ENCODE measurements around the gene LIPH. TPM values are rescaled to one million over a fixed set of nuclear protein-coding genes. Genes with fewer than 3 reads are reported as not detected.

The LIPH gene
- total RNA-seq, 1 donor from 2014 or later = 6.9 TPM

GRCh38 chr3:185549122-185549521 is 3.3 kb downstream of the LIPH start:
- TF ChIP-seq CTCF (IDR thresholded peaks at IDR 0.05) = no peak
- H3K4me3 ChIP-seq = no peak overlapping the region
- peaks cover 0 to 5% of the 10 kb centered on the region in 2 donors for H3K4me1 ChIP-seq
- intact Hi-C loops (cut with DNase I) = no loop called here
- H3K9me3 ChIP-seq = no peaks in the 10 kb centered on the region
- DNase-seq (ENCODE audit: low spot score in 2 of 2) = peak in 1 of 2 donors; percentile 78
- peak overlapping the region; percentile 59 to 64 for H3K27ac ChIP-seq
- no peaks in the 10 kb centered on the region for H3K36me3 ChIP-seq
- H3K27me3 ChIP-seq = no peaks in the 10 kb centered on the region

GRCh38 chr3:185540695-185541094 is 11.7 kb downstream of the LIPH start:
- H3K36me3 ChIP-seq = no peaks in the 10 kb centered on the region

GRCh38 chr3:185539934-185540333 is 12.5 kb downstream of the LIPH start:
- intact Hi-C loops (cut with DNase I) = no loop called here
- Histone ChIP-seq H3K4me1 (no peaks in the 10 kb centered on the region), H3K4me3 (no peak overlapping the region), H3K36me3 (no peaks in the 10 kb centered on the region), H3K9me3 (no peaks in the 10 kb centered on the region), H3K27me3 (no peaks in the 10 kb centered on the region), H3K27ac (no peak overlapping the region)
- no peak for TF ChIP-seq CTCF (IDR thresholded peaks at IDR 0.05)
- no peak for DNase-seq (ENCODE audit: low spot score in 2 of 2)

More at GRCh38 chr3:185540695-185541094, 11.7 kb downstream of the LIPH start:
- TF ChIP-seq CTCF (IDR thresholded peaks at IDR 0.05) = no peak
- no peak for DNase-seq (ENCODE audit: low spot score in 2 of 2)
- no peaks in the 10 kb centered on the region for H3K27me3 ChIP-seq
- no peak overlapping the region for H3K27ac ChIP-seq
- intact Hi-C loops (cut with DNase I) = no loop called here
- H3K4me1 ChIP-seq = no peaks in the 10 kb centered on the region
- no peaks in the 10 kb centered on the region for H3K9me3 ChIP-seq
- no peak overlapping the region for H3K4me3 ChIP-seq

- Histone ChIP-seq H3K36me3 (no peaks in the 10 kb centered on the region), H3K27ac (no peak overlapping the region), H3K9me3 (no peaks in the 10 kb centered on the region), H3K4me1 (no peaks in the 10 kb centered on the region), H3K27me3 (no peaks in the 10 kb centered on the region), H3K4me3 (no peak overlapping the region)
- intact Hi-C loops (cut with DNase I) = no loop called here
- peak in 1 of 2 donors; percentile 62 for DNase-seq (ENCODE audit: low spot score in 2 of 2)
- no peak for TF ChIP-seq CTCF (IDR thresholded peaks at IDR 0.05)
These were observed 14.9 kb downstream of the LIPH start for GRCh38 chr3:185537369-185537970.

GRCh38 chr3:185534511-185534910 is 17.9 kb downstream of the LIPH start:
- Histone ChIP-seq H3K4me3 (no peak overlapping the region), H3K9me3 (no peaks in the 10 kb centered on the region), H3K4me1 (no peaks in the 10 kb centered on the region), H3K36me3 (no peaks in the 10 kb centered on the region), H3K27me3 (no peaks in the 10 kb centered on the region), H3K27ac (no peak overlapping the region)
- intact Hi-C loops (cut with DNase I) = no loop called here
- no peak for DNase-seq (ENCODE audit: low spot score in 2 of 2)
- TF ChIP-seq CTCF (IDR thresholded peaks at IDR 0.05) = no peak

- no peak overlapping the region for H3K4me3 ChIP-seq
- no peaks in the 10 kb centered on the region for H3K9me3 ChIP-seq
- TF ChIP-seq CTCF (IDR thresholded peaks at IDR 0.05) = no peak
- no peak for DNase-seq (ENCODE audit: low spot score in 2 of 2)
- no peaks in the 10 kb centered on the region for H3K36me3 ChIP-seq
- H3K4me1 ChIP-seq = no peaks in the 10 kb centered on the region
- no peak overlapping the region for H3K27ac ChIP-seq
- H3K27me3 ChIP-seq = no peaks in the 10 kb centered on the region
- intact Hi-C loops (cut with DNase I) = no loop called here
These were observed 19.5 kb downstream of the LIPH start for GRCh38 chr3:185532901-185533300.

Data from ascending aorta (tissue), 2 donors.